GM10847 (cell line): ENCODE data around the gene RRAS.

Experiments used
- POLR2A ChIP-seq: IDR thresholded peaks from 2 replicates; pipeline ENCODE4 v1.6.1; 2011; ENCODE audit not compliant: insufficient read length; ENCODE audit errors: extremely low read depth

The RRAS gene

GRCh38 chr19:49631610-49632192 is 8.2 kb downstream of the RRAS start:
- TF ChIP-seq POLR2A: no peak

- TF ChIP-seq POLR2A: no peak
These were observed 8.8 kb downstream of the RRAS start for GRCh38 chr19:49631014-49631588.

GRCh38 chr19:49629659-49630058 is 10.3 kb downstream of the RRAS start:
- TF ChIP-seq POLR2A: no peak

GRCh38 chr19:49626226-49626625 is 13.7 kb downstream of the RRAS start:
- no peak for TF ChIP-seq POLR2A

GRCh38 chr19:49624967-49625910 is 14.7 kb downstream of the RRAS start:
- no peak for TF ChIP-seq POLR2A

- no peak for TF ChIP-seq POLR2A
These were observed 23.0 kb downstream of the RRAS start for GRCh38 chr19:49616945-49617344.

GRCh38 chr19:49616532-49616931 is 23.4 kb downstream of the RRAS start:
- TF ChIP-seq POLR2A: no peak

GRCh38 chr19:49615861-49616260 is 24.1 kb downstream of the RRAS start:
- TF ChIP-seq POLR2A: no peak

GRCh38 chr19:49614096-49614833 is 25.7 kb downstream of the RRAS start:
- no peak for TF ChIP-seq POLR2A

- no peak for TF ChIP-seq POLR2A
These were observed 26.6 kb downstream of the RRAS start for GRCh38 chr19:49613374-49613773.

- TF ChIP-seq POLR2A: no peak
These were observed 30.3 kb downstream of the RRAS start for GRCh38 chr19:49609499-49610092.

- no peak for TF ChIP-seq POLR2A
These were observed 34.3 kb downstream of the RRAS start for GRCh38 chr19:49605605-49606004.

- no peak for TF ChIP-seq POLR2A
These were observed 37.1 kb downstream of the RRAS start for GRCh38 chr19:49602806-49603205.

- TF ChIP-seq POLR2A: no peak
These were observed 38.4 kb downstream of the RRAS start for GRCh38 chr19:49601482-49602038.

GRCh38 chr19:49599378-49600295 is 40.3 kb downstream of the RRAS start:
- no peak for TF ChIP-seq POLR2A

- TF ChIP-seq POLR2A: no peak
These were observed 42.3 kb downstream of the RRAS start for GRCh38 chr19:49597703-49597974.
